SK-MEL-5 (cell line): ENCODE results near the gene ACSM2B. TPM values are rescaled to one million over a fixed set of nuclear protein-coding genes. Genes with fewer than 3 reads are reported as not detected.
"Not testable (repeated sequence)": the region's sequence is repeated elsewhere in the genome, so short reads cannot be mapped to it uniquely, and the experiment has no call there.

Experiments
- DNase-seq: peaks from one replicate; pipeline ENCODE4 v3.0.0-alpha.2; 2016; ENCODE audit warnings: low read depth, low spot score
- in situ Hi-C: cut with HindIII; loops from 2 replicates; pipeline ENCODE4 v1.10.0; 2016; ENCODE audit warnings: low sequenced_read_pairs, high pct_unique_total_duplicates, low pct_unique_long_range_greater_than_20kb
- total RNA-seq: library from RNA; depleted of rRNA; stranded (reverse); fragments of >200 nt; shearing (Covaris generic); gene quantifications from 2 replicates; pipeline ENCODE4 v1.2.3, GENCODE V29; 2014

ACSM2B gene
- total RNA-seq, 1 experiment from 2014 or later: not detected

DNA sequence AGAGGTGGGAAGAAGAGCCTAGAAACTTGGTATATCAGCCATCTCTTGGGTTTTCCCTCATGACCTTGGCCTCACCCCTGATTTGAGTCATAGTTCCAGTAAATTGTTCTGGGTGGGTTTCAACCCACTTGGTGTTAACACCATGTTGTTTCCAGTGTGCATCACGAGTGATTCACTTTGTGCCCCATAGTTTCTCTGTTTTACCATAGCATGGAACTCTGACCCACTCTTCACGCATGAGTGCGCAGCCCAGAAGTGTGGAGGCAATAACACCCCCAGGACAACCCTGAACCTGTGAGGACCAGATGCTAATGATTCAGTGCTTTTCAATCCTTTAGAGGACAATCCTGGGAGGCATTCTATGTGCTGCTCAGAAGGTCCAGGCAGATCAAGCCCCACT is 21.5 kb downstream of the ACSM2B start:
- DNase-seq, in situ Hi-C loops: not testable (repeated sequence)

DNA sequence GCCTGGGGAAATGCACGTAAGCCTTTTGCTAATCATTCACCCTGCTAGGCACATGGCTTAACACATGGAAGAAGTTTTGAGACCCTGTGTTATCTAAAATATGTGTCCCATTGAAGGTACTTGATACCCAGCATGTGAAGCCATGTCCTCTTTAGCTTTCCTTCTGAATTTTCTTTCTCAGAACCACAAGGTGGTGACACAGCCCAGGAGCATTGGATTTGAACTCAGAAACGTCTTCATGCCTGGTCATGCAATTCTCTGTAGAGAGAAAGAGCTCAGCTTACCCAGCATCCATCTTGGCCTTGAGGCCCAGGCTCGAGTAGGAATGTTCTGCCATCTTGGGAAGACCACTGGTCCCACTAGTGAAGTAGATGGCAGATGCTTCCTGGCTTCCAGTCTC is 22.7 kb downstream of the ACSM2B start:
- DNase-seq, in situ Hi-C loops: not testable (repeated sequence)

DNA sequence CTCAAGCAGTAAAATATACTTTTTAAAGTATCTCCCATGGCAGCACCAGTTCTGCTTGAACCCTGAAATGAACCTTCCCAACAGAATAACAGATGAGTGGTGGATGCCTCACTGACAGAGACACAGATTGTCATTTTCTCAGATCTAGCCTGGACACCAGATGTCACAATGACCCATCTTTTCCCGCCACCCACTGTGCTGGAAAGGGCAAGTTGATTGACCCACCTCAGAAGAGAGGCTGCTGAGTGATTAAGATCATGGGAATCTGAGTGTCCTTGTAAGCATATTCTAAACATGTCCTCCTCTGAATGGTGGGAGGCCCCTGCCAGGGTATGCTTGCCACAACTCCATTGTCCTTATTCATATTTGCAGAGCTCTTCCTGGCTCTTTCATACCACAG is 29.2 kb downstream of the ACSM2B start:
- DNase-seq, in situ Hi-C loops: not testable (repeated sequence)

DNA sequence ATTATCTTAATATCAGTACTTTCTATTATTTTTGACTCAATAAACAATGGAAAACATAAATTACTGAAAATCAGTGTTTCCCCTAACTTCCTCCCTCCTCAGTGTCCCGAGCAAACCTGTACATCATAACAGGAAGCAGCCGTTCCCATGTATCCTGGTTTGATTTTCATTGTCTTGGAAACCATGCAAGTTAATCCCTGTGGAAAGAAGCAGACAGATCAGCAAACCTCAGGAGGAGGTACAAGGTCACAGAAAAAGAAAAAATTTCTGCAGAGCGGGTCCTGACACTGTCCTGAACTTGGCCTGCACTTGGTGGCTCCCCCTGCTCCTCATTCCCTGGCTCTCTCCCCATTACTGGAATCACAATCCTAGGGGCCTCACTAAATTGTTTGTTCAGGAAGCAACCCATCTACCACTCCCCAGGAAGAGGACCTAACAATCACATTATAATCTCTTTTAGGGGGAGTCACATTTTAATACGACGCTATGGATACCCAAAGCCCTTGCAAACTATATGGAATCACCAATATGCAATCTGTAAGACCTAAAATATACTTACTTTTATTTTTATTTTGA is 29.8 kb downstream of the ACSM2B start:
- in situ Hi-C loops, DNase-seq: not testable (repeated sequence)

DNA sequence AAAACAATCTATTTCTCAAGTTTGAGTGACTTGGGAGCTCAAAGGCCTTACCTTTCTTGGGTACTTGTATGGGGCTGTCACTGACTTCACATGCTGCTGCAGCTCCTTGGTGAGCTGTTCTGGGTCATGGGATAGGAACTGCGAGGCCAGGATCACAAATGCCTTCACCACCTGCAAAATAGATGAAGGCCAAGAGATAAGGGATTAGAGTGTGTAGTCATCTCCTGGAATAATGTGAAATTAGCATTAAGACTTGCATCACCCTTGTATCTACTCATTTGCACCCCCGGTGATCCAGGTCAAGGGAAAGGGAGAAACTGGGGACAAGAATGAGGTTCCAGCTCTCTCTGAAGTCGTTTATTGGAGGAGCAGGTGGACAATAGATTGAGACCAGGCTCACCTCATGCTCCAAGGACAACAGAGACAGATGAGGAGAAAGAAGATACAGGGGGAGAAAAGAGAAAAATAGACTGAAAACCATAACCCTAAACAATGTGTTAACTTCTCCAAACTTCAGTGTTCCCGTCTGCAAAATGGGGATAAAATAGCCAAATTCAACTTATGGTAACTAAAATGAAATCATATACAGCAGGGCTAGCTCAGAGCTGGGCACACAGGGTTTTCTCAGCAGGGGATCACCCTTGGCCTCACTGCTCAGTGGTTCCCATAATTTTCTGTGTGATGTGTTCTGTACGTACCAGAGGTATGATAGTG is 35.4 kb downstream of the ACSM2B start:
- in situ Hi-C loops, DNase-seq: not testable (repeated sequence)

DNA sequence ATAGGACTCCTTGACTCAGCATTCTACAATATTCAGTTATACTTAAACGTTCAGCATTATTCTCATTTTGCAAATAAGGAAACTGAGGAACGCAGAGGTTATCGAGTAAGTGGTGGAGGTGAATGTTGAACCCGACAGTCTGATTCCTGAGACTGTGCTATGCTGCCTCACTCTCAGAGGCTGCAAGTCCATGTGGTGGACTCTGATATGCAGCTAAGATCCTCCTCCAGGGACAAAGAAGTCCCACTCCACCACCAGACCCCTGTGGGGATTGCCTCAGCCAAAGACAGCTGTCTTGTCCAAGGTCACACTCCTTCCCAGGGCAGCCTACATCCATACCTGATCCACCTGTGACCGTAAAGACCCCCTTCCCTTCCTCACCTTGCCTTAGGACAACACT is 37.5 kb downstream of the ACSM2B start:
- in situ Hi-C loops: no loop called here
- no peak for DNase-seq

DNA sequence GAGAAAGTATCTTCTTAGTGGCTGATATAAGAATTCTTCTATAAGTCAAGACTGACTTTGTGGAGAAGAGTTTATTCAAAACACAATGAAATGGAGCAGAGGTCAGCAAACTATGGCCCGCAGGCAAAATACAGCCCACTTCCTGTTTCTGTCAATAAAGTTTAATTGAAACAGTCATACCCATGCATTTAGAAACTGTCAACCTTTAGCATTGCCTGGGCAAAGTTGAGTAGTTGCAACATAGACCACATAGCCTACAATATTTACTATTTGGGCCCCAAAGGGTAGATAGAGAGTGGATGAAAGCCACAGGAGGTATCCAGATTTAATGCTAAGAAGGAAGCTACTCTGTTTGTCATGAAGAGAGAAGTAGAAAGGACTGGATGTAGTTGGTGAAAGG is 38.0 kb downstream of the ACSM2B start:
- in situ Hi-C loops: no loop called here
- no peak for DNase-seq

DNA sequence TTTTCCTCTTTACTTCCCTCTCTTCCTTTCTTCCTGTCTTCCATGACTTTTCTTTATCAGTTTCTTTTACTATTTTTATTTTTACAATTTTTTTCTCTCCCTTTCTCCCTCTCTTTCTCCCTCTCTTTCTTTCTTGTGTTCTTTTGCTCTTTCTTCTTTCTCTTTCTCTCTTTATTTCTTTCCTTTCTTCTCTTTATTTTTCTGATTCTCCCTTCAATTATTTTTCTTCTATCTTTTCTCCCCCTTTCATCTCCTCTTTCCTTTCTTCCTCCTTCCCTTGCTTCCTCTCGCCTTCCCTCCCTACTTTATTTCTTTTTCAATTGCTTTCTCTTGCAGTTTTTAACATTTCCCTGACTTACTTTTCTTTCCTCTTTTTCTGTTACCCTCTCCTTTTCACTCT is 39.5 kb downstream of the ACSM2B start:
- DNase-seq, in situ Hi-C loops: not testable (repeated sequence)

DNA sequence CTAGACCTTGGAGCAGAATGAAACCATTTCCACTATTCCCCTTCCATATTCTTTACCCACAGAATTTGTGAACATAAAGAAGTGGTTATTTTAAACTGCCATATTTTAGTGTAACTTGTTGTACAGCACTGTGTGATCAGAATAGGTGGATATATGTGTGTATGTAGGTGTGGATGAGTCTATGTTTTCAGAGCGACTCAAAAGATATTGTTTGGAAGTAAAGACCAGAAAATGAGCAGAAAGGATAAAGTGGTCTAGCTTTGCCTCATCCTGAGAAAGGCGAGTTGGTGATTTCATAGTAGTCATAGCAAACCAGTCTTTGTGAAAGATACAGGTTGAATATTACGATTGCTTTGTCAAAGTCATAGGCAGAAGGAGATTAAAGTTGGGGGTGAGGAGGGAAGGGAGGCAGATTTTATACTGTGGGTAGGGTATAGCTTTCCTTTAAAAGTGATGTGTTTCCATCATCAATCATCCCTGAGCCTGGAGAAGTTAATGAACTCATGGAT is 43.8 kb downstream of the ACSM2B start:
- DNase-seq, in situ Hi-C loops: not testable (repeated sequence)

DNA sequence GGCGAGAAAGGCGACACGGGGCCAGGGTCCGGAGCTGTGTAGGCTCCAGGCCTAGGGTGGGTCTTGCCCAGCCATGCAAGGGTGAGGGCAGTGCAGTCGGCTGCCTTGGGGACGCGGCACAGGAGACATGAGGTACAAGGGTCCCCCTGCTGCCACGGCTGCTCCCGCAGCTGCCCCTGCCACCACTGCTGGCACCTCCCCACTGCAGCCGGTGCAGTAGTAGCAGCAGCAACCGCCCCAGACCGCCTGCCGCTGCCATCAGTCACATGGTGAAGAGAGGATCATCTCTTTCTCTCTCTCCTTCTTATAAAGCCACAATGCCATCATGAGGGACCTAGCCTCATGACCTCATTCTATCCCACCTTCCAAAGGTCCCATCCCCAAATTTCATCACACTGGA is 44.4 kb downstream of the ACSM2B start:
- DNase-seq, in situ Hi-C loops: not testable (repeated sequence)

DNA sequence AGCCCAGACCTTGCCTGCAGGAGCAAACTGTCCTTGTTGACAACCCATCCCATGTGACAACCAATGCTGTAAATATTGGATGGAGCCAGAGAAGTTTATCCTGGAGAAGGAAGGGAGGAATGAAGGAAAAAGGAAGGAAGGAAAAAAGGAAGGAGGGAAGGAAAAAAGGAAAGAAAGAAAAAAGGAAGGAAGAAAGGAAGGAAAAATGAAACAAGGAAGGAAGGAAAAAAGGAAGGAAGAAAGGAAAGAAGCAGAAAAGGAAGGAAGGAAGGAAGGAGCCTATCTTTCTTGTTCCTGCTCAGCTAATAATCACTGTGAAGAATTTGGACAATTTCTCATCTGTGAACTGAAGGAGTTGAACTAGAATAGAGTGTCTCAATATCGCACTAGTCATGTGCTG is 56.1 kb downstream of the ACSM2B start:
- DNase-seq: no peak
- in situ Hi-C loops: no loop called here

DNA sequence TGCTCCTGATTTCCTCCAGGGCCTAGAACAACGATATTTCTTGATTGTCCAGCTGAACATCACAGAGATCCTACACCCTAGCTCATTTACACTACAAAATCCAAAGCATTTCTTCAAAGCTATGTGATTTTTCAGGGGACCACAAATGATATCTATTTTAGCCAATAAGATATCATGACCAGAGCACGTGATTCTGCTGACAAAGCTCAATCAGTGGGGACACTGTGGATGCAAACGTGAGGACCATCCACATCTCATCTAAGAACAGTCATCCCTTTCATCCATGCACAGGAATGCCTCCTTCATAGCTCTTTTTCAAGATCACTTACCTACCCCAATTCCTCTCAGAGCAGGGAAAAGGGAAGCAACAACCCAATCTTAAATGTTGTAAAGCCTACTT is 56.9 kb downstream of the ACSM2B start:
- no peak for DNase-seq
- in situ Hi-C loops: no loop called here

DNA sequence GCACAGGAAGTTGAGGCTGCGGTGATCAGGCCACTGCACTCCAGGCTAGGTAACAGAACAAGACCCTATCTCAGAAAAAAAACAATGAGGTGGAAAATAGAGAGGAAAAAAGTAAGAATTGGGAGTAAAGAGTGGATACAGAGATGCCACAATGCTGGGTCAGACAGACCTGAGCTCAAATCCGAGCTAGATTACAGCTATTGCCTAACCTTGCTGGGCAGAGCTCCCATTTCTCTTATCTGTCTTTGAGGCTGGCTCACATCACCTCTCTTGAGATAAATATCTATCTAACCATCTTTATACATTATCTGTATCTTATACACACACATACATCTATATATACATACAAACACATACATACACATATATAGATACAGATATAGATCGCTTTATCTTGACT is 59.0 kb downstream of the ACSM2B start:
- DNase-seq: no peak
- in situ Hi-C loops: no loop called here

DNA sequence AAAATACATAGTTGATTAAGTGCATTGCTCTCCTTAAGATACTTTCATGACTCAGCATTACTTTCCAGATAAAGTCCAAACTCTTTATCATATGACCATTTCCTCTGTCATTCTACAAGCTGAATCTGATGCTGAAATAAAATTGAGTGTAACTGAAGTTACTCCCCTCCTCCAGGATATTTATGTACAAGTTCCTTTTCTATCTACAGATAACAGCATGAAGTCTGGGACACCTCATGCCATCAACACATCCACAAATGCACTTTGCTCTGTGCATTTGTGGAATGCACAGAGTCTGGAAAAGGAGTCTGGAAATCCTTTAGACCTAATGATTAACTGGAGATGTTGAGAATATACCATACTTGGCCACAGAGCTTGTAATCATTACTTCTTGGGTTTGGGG is 60.5 kb downstream of the ACSM2B start:
- no peak for DNase-seq
- in situ Hi-C loops: no loop called here

DNA sequence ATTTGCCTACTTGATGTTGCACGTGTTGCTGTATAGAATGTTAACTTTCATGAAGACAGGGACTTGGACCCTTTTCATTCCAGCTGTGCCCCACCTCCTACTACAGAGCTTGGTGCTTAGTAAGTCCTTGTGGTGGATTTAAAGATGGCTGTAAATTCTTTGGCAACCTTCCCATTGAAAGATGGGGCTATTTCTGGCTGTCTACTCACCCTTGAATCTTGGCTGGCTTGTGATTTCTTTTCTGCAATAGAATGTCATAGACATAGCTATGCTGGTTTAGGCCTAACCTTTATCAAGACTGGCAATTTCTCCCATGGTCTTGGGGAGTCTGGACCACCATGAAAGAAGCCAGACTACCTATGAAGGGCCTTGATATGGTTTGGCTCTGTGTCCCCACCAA is 65.8 kb downstream of the ACSM2B start:
- no peak for DNase-seq
- in situ Hi-C loops: no loop called here

DNA sequence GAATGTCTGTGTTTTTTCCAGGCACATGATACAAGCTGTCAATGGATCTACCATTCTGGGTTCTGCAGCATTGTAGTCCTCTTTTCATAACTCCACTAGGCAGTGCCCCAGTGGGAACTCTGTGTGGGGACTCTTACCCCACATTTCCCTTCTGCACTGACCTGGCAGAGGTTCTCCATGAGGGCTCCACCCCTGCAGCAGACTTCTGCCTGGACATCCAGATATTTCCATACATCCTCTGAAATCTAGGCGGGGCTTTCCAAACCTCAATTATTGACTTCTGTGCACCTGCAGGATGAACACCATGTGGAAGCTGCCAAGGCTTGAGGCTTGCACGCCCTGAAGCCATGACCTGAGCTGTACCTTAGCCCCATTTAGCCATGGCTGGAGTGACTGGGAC is 68.9 kb downstream of the ACSM2B start:
- in situ Hi-C loops: no loop called here
- no peak for DNase-seq

DNA sequence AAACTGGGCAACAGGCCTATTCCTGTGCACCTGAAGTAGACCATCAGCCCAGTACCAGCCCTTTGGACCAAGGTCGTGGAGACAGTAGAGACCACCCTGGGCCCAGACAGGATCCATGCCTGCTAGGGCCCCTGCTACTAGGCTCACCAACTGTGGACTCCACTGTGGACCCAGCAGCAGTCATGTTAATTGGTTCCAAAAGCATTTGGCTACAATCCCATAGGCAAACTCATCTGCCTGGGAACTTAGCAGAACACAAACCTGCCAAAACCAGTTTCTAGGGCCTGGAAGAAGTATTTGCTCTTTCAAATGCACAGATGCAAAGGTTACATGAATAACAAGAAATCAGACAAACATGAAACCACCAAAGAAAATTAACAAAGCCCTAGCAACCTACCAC is 71.7 kb downstream of the ACSM2B start:
- in situ Hi-C loops: no loop called here

DNA sequence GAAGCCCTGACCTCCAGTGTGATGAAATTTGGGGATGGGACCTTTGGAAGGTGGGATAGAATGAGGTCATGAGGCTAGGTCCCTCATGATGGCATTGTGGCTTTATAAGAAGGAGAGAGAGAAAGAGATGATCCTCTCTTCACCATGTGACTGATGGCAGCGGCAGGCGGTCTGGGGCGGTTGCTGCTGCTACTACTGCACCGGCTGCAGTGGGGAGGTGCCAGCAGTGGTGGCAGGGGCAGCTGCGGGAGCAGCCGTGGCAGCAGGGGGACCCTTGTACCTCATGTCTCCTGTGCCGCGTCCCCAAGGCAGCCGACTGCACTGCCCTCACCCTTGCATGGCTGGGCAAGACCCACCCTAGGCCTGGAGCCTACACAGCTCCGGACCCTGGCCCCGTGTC is 84.7 kb downstream of the ACSM2B start:
- DNase-seq, in situ Hi-C loops: not testable (repeated sequence)

More for the DNA sequence above, 71.7 kb downstream of the ACSM2B start:
- DNase-seq: no peak

DNA sequence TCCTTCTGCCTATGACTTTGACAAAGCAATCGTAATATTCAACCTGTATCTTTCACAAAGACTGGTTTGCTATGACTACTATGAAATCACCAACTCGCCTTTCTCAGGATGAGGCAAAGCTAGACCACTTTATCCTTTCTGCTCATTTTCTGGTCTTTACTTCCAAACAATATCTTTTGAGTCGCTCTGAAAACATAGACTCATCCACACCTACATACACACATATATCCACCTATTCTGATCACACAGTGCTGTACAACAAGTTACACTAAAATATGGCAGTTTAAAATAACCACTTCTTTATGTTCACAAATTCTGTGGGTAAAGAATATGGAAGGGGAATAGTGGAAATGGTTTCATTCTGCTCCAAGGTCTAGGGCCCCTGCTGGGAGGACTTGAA is 85.2 kb downstream of the ACSM2B start:
- in situ Hi-C loops, DNase-seq: not testable (repeated sequence)
